ENCODE data around the gene GNAO1. TPM values are rescaled to one million over a fixed set of nuclear protein-coding genes. Genes with fewer than 3 reads are reported as not detected.

Gene GNAO1
- total RNA-seq, 1 donor from 2014 or later = 2.0 TPM

DNA sequence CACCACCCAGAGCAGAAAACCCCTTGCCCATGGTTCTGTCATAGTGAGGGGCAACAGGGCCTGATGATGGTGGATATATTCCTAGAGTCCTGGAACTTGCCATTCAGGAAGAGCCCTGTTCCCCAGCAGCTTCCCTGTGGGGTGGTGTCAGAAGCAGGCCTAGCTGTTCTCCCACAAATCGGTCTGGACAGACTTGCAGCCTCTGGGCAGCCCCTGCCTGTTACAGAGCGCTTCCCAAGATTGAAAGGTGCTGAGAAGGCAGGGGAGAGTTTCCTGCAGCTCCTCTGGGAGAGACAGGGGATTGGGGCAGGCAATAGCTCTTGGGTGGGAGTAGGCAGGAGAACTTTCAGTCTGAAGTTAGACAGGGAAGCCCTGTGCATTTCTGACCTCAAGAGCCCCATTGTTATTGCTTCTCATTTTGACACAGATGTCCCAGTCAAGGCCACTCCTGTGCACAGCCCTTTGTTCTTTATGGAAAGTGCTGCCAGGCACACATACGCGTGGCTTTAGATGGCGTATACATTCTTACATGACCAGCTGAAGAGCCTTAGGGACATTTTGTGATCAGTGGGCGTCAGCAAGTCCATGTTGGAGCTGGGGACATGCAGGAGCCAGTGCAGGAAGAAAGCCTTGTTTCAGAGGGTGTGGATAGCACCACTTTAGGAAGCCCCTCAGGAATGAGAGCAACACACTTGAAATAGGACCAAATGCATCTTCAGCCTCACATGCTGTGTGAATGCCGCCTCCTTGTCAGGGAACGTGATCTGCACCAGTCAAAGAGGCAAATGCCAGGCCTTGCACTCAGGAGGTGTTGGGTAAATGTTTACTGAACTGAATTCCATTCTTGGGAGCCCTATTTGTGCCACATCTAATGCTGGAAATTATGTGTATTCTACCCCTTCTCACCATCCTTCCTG, 67.5 kb downstream of the GNAO1 start:
- intact Hi-C loops (cut with micrococcal nuclease) = no loop called here
- H3K9me3 Mint-ChIP-seq = no peaks in the 10 kb centered on the region
- DNase-seq = no peak
- no peak overlapping the region for H3K4me3 Mint-ChIP-seq
- H3K27me3 Mint-ChIP-seq = peaks cover 25% of the 10 kb centered on the region
- no peak overlapping the region for H3K27ac Mint-ChIP-seq
- peaks cover 26% of the 10 kb centered on the region for H3K4me1 Mint-ChIP-seq
- H3K36me3 Mint-ChIP-seq (ENCODE audit: low read depth) = no peaks in the 10 kb centered on the region

DNA sequence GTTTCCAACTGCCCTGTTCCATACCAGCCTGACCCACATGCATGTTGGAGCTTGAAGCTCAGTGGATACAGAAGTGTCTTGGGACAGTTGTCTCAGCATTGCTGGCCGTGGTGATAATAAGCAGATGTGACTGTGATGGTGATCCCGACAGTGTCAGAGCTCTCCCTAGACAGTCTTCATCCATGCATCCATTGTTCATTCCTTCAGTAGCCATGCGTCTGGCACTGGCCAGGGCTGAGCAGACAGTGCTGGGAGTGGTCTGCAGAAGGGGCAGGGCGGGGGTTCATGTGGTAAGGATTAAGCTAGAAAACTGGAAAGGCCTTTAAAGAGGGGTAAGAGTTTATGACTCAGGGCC, 68.1 kb downstream of the GNAO1 start:
- Mint-ChIP-seq H3K9me3 (no peaks in the 10 kb centered on the region), H3K27ac (no peak overlapping the region), H3K4me1 (peaks cover 26% of the 10 kb centered on the region), H3K36me3 (ENCODE audit: low read depth) (no peaks in the 10 kb centered on the region), H3K4me3 (no peak overlapping the region), H3K27me3 (peaks cover 25% of the 10 kb centered on the region)
- intact Hi-C loops (cut with micrococcal nuclease) = no loop called here
- no peak for DNase-seq

DNA sequence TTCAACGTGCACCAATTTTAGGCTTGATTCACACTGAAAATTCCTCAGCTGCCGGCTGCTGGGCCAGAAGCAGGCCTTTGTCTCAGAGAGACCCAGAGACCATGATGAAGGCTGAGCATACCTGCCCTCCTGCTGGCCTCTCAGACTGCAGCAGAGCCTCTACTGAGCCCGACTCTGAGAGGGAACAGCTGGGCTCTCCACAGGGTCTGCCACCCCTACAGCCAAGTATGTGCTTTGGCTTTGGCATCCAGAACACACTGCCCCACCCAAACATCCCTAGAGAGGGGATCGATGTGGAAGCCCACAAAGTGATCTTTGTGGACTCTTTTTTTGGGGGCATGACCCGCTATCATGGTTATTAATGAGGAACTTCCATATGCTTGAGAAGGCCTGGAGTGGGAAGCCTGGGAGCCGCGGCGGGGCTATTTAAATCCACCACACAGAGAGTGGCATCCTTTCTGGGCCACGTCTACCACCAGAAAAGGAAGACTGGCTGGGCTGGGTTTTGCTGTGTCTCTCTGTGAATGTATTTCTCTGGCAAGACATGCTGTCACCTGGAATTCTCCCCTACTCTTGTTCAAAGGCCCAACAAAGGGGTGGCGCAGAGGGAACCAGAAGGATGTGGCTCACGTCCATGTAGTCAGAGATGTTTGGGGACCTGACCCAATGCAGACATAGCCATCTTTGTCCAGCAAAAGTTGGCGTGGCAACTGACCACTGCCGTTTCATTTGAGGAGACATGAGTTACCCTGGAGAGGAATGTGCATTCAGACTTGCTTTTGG, 69.3 kb downstream of the GNAO1 start:
- intact Hi-C loops (cut with micrococcal nuclease) = no loop called here
- Mint-ChIP-seq H3K36me3 (ENCODE audit: low read depth) (no peaks in the 10 kb centered on the region), H3K27ac (no peak overlapping the region), H3K9me3 (no peaks in the 10 kb centered on the region), H3K4me1 (peaks cover 26% of the 10 kb centered on the region), H3K4me3 (no peak overlapping the region), H3K27me3 (peaks cover 15% of the 10 kb centered on the region)
- no peak for DNase-seq

DNA sequence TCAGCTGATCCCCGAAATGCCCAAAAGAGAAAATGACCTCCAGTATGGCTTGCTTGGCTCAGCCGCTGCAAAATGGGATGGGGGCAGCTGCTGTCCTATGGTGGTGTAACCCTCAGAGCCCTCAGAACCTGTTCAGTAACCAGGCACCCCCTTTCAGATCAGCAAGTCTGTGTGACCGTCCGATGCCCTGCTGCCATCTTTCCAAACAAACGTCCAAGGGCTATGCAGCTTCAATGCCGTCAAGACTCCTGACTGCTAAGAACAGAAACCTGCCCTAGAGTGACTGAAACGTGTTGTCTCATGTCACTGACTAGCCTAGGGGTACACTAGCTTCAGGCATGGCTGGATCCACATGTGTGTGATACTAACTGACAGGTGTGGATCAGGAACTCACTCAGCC, 70.4 kb downstream of the GNAO1 start:
- intact Hi-C loops (cut with micrococcal nuclease) = no loop called here
- Mint-ChIP-seq H3K4me3 (peak overlapping the region; percentile 64), H3K4me1 (peaks cover 26% of the 10 kb centered on the region), H3K9me3 (no peaks in the 10 kb centered on the region), H3K27me3 (peaks cover 8% of the 10 kb centered on the region), H3K27ac (no peak overlapping the region), H3K36me3 (ENCODE audit: low read depth) (no peaks in the 10 kb centered on the region)
- no peak for DNase-seq

DNA sequence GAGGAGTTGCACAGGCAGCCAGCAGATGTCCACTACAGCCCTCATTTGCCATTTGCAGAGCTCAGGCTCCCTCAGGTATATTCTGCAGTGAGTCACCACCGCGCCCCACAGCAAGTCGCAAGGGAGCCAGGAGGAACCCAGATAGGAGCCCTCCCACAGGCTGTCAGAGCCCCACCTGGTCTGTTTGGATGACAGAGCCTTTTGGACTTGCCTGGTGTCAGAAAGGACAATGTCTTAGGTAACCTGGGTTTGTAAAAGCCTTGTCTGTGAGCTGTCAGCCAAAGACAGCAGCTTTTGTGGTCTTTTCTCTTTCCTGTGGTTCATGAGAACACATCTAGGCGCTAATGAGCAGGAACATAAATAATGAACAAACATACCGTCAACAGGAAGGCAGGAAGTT, 70.9 kb downstream of the GNAO1 start:
- Mint-ChIP-seq H3K9me3 (no peaks in the 10 kb centered on the region), H3K27ac (peak overlapping the region; percentile 26), H3K36me3 (ENCODE audit: low read depth) (no peaks in the 10 kb centered on the region), H3K4me1 (peaks cover 26% of the 10 kb centered on the region), H3K4me3 (peak overlapping the region; percentile 64), H3K27me3 (peaks cover 5% of the 10 kb centered on the region)
- intact Hi-C loops (cut with micrococcal nuclease) = no loop called here
- DNase-seq = peak; percentile 82

DNA sequence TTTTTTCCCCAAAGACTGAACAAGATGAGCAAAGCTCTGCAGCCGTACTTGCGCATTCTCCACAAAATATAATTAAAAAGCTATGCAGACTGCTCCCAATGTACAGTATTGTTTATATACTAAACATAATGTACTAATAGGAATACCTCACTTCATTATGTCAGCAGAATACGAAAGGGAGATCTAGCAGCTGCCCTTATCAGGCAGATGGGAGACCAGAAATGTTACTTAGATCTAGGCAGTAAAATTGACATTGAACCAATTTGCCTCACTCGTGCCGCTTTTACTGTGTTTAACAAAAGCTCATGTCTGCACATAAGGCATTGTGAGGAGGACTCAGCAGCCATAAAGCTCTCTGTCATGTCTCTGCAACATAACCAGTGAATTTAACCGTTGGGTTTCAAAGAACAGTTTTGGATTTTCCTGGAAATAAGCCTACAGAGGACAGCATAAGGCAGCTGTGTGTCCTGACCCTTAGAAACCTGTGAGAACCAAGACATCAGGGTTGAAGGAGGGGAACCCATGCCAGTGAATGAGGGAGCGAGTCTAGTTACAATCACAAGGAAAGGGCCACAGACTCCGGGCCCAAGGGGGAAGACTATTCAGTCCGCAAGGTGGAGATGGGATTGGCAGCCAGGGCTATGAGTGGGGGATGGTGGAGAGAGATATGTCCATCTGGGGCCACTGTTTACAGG, 71.4 kb downstream of the GNAO1 start:
- H3K9me3 Mint-ChIP-seq = no peaks in the 10 kb centered on the region
- H3K4me3 Mint-ChIP-seq = peak overlapping the region; percentile 64
- peaks cover 3% of the 10 kb centered on the region for H3K27me3 Mint-ChIP-seq
- peaks cover 26% of the 10 kb centered on the region for H3K4me1 Mint-ChIP-seq
- H3K27ac Mint-ChIP-seq = peak overlapping the region; percentile 41
- DNase-seq = no peak
- intact Hi-C loops (cut with micrococcal nuclease) = no loop called here
- no peaks in the 10 kb centered on the region for H3K36me3 Mint-ChIP-seq (ENCODE audit: low read depth)

DNA sequence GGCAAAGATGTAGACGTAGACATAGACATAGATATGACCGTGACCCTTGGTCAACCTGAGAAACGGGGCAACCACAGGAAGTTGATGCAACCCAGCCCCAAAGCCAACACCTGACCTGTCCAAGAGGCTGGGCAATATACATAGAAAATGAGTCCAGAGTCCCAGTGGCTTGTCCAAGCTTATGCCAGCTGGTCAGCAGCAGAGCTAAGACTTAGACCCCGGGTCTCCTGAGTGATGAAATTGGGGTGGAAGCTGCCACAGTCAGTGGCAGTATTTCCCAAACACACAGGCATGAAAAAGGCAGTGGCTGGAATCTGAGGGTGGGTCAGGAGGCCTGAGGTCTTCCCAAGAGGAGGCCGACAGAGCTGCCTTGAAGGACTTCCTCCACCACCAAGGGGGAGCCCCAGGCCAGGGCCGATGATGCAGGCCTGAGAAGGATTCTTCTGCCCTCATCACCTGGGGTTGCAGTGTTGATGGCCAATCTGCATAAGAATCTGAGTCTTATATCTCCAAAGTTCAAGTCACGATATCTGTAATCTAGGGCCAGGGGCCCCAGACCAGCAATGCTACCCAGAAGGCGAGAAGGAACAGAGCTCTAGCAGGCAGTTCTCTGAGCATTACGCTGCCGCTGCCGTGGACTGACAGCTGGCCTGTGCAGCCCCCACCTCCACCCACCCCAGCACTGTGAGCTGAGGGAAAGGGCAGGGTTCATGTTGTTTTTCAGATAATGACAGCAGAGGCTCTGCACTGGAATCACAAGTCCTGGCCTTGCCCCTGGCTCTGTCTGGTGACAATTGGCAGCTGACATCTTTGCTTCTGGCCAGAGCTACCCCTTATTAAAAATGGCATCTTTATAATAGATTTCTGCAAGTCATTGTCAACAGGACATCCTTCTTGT, 72.7 kb downstream of the GNAO1 start:
- no peak for DNase-seq
- Mint-ChIP-seq H3K9me3 (no peaks in the 10 kb centered on the region), H3K36me3 (ENCODE audit: low read depth) (no peaks in the 10 kb centered on the region), H3K27me3 (peaks cover 9% of the 10 kb centered on the region), H3K27ac (no peak overlapping the region), H3K4me3 (no peak overlapping the region), H3K4me1 (peaks cover 29% of the 10 kb centered on the region)
- intact Hi-C loops (cut with micrococcal nuclease) = no loop called here

DNA sequence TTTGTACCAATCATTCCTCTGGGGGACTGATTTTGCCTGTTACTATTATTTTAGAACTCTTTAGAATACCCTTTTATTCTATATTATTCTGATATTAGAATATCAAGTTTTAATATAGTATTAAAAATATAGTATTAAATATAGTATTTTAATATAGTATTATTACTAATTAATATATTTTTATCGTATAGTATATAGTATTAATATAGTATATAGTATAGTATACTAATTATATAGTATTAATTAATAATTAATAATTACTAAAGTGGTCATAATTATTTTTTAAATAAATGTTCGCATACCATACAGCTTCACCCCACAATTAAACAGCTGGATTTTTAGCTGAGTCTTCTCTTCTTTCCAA, 73.3 kb downstream of the GNAO1 start:
- H3K9me3 Mint-ChIP-seq = no peaks in the 10 kb centered on the region
- no peak for DNase-seq
- peak overlapping the region; percentile 2 for H3K27ac Mint-ChIP-seq
- H3K27me3 Mint-ChIP-seq = peaks cover 14% of the 10 kb centered on the region
- H3K4me3 Mint-ChIP-seq = no peak overlapping the region
- intact Hi-C loops (cut with micrococcal nuclease) = no loop called here
- peaks cover 29% of the 10 kb centered on the region for H3K4me1 Mint-ChIP-seq
- no peaks in the 10 kb centered on the region for H3K36me3 Mint-ChIP-seq (ENCODE audit: low read depth)

DNA sequence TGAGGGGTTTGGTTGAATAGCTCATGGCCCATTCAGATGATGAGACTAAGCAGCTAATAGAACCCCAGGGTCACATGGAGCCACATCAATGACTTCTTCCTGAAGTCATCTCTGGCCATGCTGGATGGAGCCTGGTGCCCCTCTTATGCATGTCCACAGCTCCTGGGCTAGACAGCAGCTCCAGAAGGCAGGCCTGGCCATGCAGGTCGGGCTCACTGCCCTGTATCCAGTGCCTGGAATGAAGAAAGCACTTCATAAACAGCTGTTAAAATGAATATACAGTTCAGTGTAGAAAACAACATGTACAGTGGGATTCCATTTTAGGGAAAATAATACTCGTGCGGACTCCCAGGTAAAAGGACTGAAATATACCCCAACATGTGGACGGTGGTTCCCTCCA, 73.9 kb downstream of the GNAO1 start:
- Mint-ChIP-seq H3K4me1 (peaks cover 29% of the 10 kb centered on the region), H3K9me3 (no peaks in the 10 kb centered on the region), H3K4me3 (no peak overlapping the region), H3K27ac (peak overlapping the region; percentile 2), H3K27me3 (peaks cover 14% of the 10 kb centered on the region), H3K36me3 (ENCODE audit: low read depth) (no peaks in the 10 kb centered on the region)
- intact Hi-C loops (cut with micrococcal nuclease) = no loop called here
- no peak for DNase-seq

DNA sequence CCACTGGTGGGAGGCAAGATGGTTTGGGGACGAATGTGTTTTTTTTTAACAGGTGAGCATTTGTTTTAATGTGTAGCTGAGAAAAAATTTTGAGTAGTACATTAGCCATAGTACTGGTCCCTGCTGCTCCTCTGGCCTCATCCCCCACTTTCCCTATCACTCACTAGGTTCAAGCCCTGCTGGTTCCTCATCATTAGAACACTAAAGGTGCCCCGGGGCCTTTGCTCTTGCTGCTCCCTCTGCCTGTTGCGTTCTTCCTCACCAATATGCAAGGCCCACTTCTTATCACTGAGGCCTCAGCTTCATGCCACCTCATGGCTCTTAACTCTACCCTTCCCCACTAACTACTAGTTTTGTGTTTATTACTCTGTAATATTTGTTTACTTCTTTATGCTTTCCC, 74.5 kb downstream of the GNAO1 start:
- no peak for DNase-seq
- H3K36me3 Mint-ChIP-seq (ENCODE audit: low read depth) = no peaks in the 10 kb centered on the region
- intact Hi-C loops (cut with micrococcal nuclease) = no loop called here
- H3K4me1 Mint-ChIP-seq = peaks cover 29% of the 10 kb centered on the region
- no peaks in the 10 kb centered on the region for H3K9me3 Mint-ChIP-seq
- no peak overlapping the region for H3K27ac Mint-ChIP-seq
- peaks cover 14% of the 10 kb centered on the region for H3K27me3 Mint-ChIP-seq
- H3K4me3 Mint-ChIP-seq = no peak overlapping the region

DNA sequence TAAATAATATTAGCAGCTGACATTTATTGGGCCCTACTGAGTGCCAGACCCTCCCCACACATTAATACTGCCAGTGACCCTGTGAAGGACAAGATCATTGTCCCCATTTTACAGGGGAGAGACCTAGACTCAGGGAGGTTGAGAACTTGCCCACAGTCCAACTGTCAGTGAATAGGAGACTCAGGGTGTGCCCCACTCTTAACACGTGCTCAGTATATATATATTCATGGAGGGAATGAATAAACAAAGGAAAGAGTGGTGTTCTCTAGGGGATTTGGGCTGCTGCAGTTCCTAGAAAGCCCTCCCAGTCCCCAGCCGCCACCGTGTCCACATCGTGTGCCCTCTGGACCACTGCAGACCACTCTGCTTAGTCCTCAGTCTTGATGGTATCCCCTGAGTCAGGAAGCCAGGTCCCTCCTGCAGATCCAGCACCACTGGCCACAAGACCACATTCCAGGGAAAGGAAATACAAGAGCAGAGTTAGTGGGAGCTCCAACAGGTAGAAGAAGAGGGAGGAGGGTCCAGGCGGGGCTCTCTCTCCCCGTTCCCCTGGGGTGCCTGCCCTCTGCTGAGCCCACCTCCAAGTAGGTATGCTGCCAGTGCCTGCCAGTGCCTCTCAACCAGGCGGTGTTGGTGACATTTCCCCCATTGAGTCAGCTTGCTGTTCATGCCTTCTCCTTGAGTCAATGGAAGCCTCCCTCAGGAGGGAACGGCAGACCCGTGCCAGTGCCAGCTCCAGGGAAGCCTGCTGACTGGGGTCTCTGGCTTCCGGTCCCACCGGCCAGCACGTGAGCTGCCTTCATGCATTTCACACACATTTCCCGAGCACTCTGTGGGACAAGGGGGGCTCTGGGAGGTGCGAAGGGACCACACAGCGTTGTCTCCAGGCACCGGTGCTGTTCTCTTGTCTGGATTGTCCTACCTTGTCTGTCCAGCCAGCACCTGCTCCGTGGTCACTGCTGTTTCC, 75.6 kb downstream of the GNAO1 start:
- H3K27me3 Mint-ChIP-seq = peaks cover 17% of the 10 kb centered on the region
- H3K36me3 Mint-ChIP-seq (ENCODE audit: low read depth) = no peaks in the 10 kb centered on the region
- peaks cover 21% of the 10 kb centered on the region for H3K4me1 Mint-ChIP-seq
- no peak overlapping the region for H3K27ac Mint-ChIP-seq
- intact Hi-C loops (cut with micrococcal nuclease) = no loop called here
- DNase-seq = no peak
- H3K9me3 Mint-ChIP-seq = no peaks in the 10 kb centered on the region
- H3K4me3 Mint-ChIP-seq = no peak overlapping the region

DNA sequence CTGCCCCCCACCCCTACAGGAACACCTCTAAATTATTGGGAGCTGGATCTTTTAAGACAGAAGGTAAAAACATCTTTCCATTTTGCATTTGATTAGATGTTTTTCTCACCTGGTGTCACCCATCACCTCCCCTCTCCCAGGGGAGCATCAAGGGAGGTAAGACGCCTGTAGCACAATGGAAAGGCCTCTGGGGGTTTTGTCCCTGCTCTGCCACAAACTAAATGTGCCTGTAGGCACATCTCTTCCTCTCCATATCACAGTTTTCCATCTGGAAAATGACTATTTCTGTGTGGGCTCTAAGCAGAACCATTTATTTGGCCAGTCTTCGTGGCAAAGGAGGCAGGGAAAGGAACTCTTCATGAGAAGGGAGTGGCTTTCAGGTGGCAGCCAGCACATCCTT, 76.6 kb downstream of the GNAO1 start:
- Mint-ChIP-seq H3K4me3 (no peak overlapping the region), H3K27ac (no peak overlapping the region)
- intact Hi-C loops (cut with micrococcal nuclease) = no loop called here

More for the DNA sequence above, 76.6 kb downstream of the GNAO1 start:
- H3K27me3 Mint-ChIP-seq = peaks cover 17% of the 10 kb centered on the region
- H3K9me3 Mint-ChIP-seq = no peaks in the 10 kb centered on the region
- no peak for DNase-seq
- peaks cover 11% of the 10 kb centered on the region for H3K4me1 Mint-ChIP-seq
- H3K36me3 Mint-ChIP-seq (ENCODE audit: low read depth) = no peaks in the 10 kb centered on the region
